Eye (tissue), 1 donor: ENCODE results near the gene OLFML1.

Experiments used
- DNase-seq: peaks from one replicate; pipeline ENCODE4 v3.0.0-alpha.2; 2015

OLFML1 gene

GRCh38 chr11:7533199-7534041 lies 48.1 kb downstream of the OLFML1 start:
- DNase-seq: no peak

- no peak for DNase-seq
These were observed 48.7 kb downstream of the OLFML1 start for GRCh38 chr11:7534042-7534378.

DNA sequence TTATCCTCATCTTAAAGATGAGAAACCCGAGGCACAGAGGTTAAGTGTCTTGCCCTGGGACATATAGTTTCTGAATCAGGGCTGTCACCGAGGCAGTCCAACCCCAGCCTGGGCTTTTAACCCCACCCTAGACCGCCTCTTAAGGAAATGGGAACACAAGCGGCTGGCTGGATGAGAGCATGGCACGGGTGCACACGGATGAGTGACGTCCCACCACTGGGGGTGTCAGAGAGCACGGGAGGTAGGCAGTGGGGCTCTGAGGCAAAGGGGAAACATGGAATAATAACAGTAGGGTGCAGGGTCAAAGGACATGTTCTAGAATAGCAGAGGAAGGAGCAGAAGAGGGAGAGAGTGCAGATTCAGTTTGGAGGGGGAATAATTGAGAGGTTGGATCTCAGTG lies 50.8 kb downstream of the OLFML1 start:
- DNase-seq: no peak

DNA sequence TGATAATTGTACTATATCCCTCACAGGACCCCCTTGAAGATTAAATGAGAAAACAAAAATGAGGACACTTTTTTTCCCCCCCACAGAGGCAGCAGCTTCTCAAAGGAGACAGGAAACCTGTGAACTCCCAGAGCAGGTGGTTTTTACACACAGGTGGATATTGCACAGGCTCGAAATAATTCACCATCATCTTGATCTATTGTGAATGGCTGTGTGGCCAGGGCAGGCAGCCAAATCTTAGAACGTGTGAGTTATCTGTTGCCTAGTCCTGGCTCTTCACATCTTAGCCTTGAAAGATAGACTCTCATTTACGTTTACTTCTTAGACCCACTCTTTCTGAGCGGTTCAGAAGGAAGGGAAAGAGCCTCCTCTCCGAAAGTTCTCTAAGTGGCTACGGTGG lies 52.0 kb downstream of the OLFML1 start:
- no peak for DNase-seq

DNA sequence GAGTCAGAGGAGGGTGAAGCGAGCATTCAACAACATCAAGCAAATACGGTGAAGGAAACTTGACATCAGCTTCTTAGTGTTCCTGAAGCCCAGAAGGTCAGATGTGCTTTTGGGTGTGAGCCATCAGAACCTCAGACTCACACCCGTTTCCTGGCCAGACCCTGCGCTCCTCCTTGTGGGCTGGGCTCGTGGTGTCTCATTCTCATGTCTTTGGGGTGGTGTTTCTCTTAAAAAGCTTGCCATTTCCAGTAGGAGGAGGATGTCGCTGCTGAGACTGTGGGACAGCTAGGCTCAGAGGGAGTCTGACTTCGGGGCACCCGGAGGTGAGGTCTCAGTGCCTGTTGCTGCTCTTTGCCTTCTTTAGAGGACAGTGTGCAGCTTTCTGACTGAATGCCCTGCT lies 52.7 kb downstream of the OLFML1 start:
- no peak for DNase-seq

- DNase-seq: no peak
These were observed 53.5 kb downstream of the OLFML1 start for GRCh38 chr11:7538466-7539454.

DNA sequence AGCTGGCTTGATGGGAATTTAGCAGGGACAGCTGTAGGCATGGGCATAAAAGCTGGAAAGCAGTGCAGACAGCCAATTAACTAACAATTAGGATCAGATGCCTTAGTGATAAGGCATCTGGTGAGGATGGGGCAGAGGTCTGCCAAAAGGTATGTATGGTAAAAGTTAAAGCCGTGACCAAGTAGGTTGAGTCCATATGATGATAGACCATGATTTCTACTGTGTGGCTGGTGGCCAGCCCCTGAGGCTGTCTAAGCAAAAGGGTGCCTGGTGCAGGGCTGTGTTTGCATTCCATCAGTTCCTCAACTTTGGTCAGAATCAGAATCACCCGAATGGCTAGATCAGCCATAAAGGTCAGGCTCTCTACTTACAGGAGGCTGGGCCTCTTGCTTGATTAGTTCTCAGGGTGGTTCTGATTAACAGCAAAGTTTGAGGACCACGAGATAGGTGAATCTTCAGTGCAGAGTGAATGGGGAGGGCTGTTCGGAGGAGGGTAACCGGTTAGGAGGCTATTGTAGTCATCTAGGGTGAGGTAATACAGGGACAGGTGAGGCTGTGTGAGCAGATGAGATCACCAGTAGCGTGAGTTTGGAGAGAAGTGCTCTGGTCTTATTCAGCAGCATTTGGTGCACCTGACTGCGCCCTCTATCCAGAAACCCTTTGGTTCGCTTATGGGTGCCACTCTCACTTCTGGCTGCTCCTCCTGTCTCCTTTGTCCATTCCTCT lies 55.7 kb downstream of the OLFML1 start:
- DNase-seq: no peak

- DNase-seq: no peak
These were observed 58.0 kb downstream of the OLFML1 start for GRCh38 chr11:7543302-7543701.

DNA sequence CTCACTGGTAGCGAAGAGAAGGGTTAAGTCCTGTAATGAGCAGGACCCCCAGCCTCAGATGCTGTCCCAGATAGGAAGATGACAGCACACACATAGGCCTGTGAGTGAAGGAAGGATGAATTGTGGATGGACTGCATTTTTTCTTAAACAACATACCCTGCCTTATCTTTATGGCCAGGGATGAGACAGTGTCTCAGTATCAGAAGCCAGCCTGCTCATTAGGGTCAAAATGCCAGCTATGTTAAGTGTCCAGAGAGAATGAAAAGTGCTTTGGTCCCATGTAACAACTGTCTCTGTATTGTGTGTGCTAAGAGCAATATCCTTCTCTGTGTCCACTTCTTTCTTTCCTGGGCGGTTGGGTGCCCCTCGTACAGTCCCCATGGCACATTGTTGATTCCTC lies 58.7 kb downstream of the OLFML1 start:
- no peak for DNase-seq

GRCh38 chr11:7545611-7546010 lies 60.3 kb downstream of the OLFML1 start:
- DNase-seq: no peak

DNA sequence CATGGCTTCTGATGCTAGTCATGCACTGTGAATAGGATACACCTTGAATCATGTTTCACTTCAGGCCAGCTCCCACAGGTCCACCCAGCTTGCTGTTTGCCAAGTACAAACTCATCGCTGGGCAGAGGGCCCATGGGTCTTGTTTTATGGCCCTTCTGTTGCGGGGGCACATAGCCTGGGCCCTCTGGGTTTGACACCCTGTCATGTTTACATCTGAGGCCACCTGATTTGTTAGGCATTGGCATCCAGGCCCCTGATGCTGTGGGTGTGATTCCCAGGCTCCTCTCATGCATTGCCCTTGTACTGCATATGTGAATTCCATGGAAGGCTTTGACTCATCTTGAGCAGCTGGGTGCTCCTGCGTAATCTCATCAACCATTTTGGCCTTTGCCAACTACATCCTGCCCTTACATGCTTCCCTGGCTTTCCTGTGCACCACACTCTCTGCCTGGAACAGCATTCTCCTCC lies 61.1 kb downstream of the OLFML1 start:
- no peak for DNase-seq

GRCh38 chr11:7547687-7548086 lies 62.4 kb downstream of the OLFML1 start:
- no peak for DNase-seq

GRCh38 chr11:7548659-7549274 lies 63.5 kb downstream of the OLFML1 start:
- DNase-seq: no peak

DNA sequence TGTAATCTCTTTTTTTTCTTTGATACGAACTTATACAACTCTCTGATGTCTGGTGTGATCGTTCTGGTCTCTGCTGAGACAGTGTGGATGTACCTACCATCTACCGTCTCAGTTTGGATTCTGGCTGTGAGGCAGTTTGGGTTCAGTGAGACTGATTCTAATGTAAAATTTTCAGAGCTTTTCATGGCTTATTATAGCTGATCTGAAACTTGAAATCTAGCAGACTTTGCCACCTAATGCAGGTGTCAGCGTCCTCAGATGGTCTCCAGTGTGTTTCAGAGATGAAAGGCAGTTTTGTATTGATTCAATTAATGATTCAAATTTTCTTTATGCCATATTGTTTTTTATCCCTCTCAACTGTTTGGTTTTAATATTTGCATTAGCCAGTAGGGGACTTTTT lies 64.4 kb downstream of the OLFML1 start:
- no peak for DNase-seq

DNA sequence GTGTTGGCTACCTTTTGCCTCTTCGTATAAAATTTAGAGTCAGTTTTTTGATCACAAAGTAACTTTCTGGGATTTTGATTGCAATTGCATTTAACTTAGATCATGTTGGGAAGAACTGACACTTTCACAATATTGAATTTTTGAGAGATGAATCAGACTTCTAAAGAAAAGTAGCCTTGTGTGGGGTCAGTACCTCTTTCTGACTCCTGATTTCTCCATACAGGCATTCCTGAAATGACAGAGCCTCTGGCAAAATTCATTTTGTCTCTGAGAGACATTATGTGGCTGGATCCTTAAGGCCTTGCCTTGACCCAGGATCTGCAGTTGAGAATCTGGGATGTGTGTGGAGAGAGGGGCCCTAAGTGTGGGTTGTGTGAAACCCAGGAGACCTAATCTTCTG lies 66.3 kb downstream of the OLFML1 start:
- no peak for DNase-seq

DNA sequence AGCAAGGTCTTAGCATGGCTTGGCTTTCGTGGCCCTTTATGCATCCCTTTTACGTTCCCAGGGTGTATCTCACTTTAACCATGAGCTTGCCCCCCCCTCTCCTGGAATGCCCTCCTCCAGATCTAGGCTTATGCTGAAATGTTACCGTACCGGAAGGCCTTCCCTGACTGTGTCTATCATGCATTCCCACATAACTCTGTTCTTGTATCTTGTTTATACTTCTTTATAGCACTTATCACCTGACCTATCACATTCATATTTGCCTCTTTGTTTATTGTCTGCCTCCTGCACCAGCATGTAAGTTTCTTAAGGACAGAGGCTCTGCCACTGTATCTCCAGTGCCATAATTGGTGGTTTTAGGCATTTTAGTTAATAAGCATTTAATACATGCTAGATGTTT lies 67.4 kb downstream of the OLFML1 start:
- DNase-seq: no peak

DNA sequence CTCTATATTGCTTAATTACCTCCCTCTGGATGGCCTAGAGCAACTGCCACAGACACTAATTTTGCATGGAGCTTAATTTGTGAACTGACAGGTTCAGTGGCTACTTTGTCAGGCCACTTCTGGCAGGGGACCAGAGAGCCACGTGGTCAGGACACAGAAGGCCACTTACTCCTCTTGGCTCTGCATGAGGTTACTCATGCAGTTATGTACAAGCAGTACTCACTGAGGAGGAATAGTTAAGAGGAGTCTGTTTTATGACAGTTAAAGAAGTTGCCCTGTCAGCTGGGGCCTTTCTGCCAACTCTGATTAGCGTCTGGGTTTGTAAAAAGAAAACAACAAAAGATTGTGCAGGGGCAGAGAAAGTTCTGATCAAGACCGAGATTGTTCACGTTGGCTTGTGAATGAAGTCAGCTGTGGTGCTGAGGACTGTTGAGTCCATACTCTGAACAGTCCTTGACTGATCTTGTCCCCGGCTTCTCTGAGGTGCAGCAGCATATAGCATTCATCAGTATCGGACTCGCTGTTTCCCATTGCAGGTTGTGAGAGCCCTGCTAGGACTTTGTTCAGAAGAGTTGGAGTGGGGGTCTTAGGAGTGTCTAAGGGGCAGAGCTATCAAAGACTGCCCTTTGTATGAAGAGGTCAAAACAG lies 69.9 kb downstream of the OLFML1 start:
- peak; percentile 88 for DNase-seq

- DNase-seq: no peak
These were observed 72.7 kb downstream of the OLFML1 start for GRCh38 chr11:7558046-7558445.

- no peak for DNase-seq
These were observed 74.3 kb downstream of the OLFML1 start for GRCh38 chr11:7559398-7560283.
